ENCODE results near the gene CCDC61.

CCDC61 gene

DNA sequence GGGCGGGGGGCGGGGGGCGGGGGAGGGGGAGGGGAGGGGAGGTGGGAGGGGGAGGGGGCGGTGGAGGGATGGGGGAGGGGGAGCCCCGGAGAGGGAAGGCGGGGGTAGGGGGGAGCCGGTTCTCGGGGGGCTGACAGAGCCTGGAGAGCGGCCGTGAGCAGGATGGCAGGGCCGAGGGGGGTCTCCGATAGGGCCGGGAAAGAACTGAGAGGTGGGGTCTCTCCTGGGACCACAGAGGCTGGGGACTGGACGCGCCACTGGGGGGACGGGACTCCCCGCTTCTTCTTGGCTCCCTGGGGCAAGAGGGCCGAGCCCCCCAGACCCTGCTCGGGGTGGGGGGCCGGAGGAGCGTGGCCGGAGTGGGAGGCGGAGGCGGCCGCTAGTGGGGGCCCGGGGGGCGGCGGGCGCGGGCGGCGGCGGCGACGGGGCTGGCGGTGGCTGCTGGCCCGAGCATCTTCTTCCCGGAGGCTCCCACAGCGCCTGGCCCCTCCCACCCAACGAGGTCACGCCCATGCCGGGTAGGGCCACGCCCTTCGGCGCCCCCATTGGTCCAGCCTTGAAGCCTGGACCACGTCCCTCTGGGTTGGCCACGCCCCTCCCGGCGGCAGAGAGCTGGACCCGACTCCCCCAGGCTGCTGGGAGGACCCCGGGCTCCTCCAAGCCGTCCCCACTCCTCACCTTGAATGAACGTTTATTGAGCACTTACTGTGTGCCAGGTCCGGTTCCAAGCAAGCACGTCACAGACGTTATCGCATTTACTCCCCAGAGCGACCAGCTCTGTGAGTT, 21.5 kb upstream of the CCDC61 start, which contains the start of gene NOVA2:
TSS of gene NOVA2 (minus strand) at position 313 of the 786 bp plus-strand sequence. CDS start 514 bp downstream, outside the sequence.
- no peak for DNase-seq

DNA sequence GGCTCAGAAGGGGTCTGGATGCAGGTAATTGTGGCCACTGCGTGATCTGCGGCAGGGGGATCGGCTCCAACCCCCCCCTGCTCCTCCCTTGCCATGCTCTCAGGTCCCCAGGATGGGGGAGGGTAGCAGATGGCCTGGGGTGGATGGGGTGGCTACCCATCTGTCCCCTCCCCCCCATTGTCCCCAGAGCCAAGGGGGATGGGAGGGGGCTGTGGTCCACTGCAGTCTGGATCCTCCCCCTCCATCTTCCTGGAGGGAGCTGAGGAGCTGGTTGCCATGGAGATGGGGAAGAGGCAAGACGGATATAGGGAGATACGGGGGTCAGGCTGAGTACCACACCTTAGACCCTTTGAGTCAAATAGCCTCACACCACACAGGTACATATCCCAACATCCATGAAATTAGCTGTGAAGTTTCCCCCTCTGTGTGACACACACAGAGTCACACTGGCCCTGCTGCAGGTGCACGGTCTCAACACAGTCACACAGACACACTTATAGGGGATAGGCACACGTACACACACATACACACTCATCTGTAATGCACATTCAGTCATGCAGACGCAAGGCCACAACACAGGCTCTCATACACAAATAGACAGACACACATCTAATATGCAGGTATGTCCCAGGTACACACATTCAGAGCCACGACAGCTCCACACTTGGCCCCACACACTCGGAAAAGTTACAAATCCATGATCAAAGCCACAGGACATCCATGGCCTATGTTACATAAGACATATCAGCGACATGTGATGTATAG, 19.8 kb upstream of the CCDC61 start:
- no peak for DNase-seq

GRCh38 chr19:45976178-45976577, 19.1 kb upstream of the CCDC61 start:
- DNase-seq = no peak

DNA sequence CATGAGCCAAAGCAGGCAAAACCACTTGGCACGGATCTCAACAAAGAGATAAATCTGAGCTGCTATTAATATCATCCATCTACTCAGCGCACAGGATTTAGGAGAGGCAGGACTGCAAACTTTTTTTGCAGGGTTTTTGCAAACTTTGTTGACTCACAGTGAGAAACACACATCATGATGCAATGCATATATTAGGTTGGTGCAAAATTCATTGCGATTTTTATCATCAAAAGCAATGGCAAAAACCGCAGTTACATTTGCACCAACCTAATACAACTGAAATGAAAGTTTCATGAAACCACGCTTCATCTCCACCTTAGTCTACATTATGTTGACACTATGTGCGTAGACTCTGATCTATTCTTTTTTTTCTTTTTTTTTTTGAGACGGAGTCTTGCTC, 17.1 kb upstream of the CCDC61 start:
- DNase-seq = no peak

DNA sequence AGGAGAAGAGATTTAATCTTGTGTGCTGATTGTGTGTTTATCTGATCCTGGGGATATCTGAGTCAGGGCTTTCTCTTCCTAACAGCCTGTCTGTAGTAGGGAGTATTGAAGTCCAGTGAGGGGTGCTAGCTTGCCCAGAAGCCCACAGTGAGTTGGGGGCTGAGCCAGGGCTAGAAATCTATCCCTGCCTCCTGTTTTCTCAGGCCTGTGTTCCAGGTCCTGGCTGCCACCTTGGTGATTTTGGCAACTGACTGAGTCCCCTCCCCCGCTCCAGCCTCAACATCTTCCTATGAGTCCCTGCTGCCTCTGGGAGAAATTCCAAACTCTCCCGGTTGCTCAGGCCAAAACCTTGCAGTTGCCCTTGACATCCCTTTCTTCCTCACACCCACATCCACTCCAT, 13.9 kb upstream of the CCDC61 start:
- no peak for DNase-seq

GRCh38 chr19:45985321-45985720, 9.9 kb upstream of the CCDC61 start:
- no peak for DNase-seq

DNA sequence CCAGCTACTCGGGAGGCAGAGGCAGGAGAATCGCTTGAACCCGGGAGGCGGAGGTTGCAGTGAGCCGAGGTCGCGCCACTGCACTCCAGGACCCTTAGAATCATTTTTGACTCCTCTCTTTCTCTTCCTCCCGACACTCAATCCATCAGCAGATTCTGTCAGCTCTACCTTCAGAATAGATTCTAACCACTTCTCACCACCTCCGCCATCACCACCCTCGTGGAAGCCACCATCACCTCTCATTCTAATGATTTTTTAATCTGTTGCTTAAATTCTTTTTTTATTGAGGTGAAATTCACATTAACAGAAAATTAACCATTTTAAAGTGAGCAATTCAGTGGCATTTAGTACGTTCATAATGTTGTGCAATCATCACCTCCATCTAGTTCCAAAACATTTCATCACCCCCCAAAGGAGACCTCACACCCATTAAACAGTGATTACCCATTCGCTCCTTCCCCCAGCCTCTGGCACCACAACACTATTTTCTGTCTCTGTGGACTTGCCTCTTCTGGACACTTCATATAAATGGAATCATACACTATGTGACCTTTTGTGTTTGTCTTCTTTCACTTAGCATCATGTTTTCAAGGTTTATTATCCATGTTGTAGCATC, 5.0 kb upstream of the CCDC61 start:
- no peak for DNase-seq

GRCh38 chr19:45994456-45994997, 740 bp upstream of the CCDC61 start:
- no peak for DNase-seq

DNA sequence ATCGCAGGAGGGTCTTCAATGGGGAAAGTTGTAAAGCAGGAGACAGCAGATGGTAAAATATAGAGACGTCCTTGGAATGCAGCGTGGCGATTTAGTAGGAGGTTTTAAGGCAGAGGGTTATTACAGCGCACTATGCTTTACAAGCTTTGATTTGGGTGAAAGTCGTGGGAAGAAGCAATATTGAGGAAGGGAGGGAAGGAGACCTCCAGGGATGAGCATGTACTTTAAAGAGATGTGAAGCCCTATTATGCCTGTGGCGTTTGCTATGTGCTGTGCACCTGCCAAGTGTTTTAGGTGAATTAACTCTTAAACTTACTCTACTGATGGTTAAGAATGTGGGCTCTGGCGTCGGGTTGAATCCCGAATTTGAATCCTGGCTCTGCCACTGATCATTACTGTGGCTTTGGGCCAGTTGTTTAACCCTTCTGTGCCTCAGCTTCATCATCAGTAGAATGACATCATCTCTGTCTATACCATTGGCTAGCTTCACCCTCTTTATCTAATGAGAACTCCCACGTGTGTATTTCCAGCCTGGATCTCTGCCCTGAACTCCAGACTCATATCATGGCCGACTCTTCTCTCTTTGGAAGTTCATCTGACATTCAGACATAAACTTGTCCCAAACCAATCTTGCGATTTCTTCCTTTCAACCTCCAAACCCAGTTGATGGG, 583 bp downstream of the CCDC61 start:
- DNase-seq = no peak

DNA sequence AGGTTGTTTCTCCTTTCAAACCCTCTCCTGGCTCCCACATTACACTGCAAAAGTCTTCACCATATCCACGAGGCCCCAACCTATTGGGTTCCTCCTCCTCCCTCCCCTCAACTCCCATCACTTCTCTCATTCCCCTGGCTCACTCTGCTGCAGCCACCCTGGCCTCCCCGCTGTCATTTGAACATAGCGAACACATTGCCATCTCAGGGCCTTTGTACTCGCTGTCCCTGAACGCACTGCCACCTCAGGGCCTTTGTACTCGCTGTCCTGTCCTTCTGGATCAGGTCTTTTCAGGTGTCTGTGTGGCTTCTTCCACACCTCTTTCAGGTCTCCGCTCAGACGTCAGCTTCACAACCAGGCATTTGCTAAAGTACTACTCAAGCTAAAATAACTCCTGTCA, 1.7 kb downstream of the CCDC61 start:
- no peak for DNase-seq

- no peak for DNase-seq
Measured at GRCh38 chr19:45998834-45999233, 3.6 kb downstream of the CCDC61 start.

- DNase-seq = no peak
Measured at GRCh38 chr19:45999653-46000121, 4.4 kb downstream of the CCDC61 start.

- peak; percentile 61 for DNase-seq
Measured at GRCh38 chr19:46000491-46001246, 5.4 kb downstream of the CCDC61 start.

DNA sequence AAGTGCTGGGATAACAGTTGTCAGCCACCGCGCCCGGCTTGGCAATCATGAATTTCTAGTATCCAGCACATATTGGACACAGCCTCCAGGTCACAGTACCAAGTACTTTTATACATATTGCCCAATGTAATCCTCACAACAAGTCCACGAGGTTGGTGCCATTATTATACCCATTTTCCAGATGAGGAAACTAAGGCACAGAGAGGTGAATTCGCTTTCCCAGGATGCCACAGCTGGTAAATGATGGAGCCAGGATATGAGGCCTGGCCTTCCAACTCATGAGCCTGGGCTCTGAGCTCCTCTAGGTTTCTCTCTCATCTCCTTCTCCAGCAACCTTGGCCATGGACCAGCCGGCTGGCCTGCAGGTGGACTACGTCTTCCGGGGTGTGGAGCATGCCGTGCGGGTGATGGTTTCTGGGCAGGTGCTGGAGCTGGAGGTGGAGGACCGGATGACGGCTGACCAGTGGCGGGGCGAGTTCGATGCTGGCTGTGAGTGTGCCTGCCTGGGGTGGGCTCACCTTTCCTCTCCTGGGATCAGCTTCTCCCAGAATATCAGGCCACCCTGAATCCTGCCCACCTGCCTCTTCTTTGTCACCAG, 7.5 kb downstream of the CCDC61 start:
- DNase-seq = no peak

DNA sequence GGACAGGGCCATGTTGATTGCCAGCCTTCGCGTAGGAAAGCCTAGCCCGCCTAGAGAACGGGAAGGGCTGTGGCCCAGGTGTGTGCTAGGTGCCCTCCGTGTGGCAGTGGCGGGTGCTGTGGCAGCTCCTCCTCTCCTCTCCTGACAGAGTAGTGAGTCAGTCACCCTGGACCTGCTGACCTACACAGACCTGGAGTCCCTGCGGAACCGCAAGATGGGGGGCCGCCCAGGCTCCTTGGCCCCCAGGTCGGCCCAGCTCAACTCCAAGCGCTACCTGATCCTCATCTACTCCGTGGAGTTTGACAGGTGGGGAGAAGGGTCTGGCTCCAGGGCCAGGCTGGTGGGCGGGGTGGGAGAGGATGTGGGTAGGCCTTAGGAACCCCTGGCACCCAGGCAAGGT, 11.1 kb downstream of the CCDC61 start:
- DNase-seq = no peak

DNA sequence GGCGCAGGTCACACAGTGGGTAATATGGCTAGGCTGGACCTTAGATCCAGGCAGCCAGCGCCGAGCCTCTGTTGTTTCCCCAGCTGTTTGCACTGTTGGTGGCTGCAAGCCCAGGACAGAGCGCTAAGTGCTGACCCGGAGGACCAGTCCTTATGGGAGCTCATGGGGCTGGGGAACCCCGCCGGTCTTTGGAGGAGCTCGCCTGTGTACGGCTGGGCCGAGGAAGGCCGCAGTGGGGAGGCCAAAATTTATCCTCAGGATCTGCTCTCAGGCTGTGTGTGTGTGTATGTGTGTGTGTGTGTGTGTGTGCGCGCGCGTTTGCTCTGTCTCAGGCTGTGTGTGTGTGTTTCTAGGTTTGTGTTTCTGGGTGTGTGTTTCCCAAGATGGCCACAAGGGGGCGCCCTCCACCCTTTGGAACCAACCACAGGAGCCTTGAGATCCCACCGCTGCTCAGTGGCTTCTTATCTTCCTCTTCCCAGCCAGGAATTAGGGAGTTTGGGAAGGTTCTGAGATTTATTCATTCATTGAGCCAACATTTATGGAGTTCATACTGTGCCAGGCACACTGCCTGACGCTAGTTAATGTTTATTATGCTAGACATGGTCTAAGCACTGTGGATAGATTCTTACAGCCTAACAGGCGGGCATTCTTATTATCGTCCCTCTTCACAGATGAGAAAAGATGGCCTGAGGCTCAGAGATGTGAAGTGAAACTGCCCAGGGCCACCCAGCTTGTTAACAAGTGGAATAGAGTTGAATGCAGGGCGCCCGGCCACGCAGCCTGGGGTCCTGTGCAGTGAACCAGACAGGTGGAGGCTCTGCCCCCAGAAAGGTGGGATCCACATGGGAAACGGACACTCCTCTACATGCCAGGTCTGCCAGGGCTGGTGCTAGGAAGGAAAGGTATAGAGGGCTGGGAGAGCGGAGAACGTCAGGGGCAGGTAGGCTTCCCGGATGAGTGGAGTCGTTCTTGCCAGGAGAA, 14.6 kb downstream of the CCDC61 start:
- DNase-seq = peak; percentile 46

- DNase-seq = no peak
Measured at GRCh38 chr19:46014534-46014933, 19.3 kb downstream of the CCDC61 start.

GRCh38 chr19:46014941-46015686, 19.8 kb downstream of the CCDC61 start:
- DNase-seq = peak; percentile 51

DNA sequence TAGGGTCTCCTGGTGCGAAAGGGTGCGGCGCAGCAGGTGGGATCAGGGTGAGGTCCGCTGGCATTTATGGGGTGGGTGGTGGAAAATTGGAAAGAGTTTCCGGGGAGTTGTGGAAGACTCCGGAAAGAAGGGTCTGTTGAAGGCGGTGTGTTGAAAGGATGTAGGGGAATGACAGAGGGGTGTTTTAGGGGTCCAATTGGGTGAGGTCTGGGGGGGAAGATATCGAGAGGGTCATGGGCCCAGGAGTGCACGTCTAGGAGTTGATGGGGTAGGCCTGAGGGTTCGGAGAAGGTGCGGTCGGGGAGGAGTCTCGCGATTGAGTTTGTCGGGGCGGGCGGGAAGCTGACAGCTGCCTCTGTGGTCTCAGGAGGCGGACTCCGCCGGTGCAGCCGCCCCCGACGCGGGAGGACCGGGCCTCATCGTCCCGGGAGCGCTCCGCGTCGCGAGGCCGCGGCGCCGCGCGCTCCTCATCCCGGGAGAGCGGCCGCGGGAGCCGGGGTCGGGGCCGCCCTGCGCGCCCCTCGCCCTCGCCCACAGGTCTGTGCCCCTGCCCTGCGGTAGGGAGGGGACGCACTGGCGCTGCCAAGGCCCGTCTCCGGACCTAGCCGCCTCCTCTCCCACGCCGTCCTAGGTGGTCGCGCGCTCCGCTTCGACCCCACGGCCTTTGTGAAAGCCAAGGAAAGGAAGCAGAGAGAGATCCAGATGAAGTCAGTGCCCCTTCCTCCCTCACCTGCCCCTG, 20.6 kb downstream of the CCDC61 start:
- no peak for DNase-seq

Measured in activated CD4-positive, alpha-beta T cell treated with anti-CD3 and anti-CD28 coated beads for 1 hour (primary cell).